ENCODE data around the gene ALMS1.
"Not testable (repeated sequence)": the region's sequence is repeated elsewhere in the genome, so short reads cannot be mapped to it uniquely, and the experiment has no call there.

Gene ALMS1

DNA sequence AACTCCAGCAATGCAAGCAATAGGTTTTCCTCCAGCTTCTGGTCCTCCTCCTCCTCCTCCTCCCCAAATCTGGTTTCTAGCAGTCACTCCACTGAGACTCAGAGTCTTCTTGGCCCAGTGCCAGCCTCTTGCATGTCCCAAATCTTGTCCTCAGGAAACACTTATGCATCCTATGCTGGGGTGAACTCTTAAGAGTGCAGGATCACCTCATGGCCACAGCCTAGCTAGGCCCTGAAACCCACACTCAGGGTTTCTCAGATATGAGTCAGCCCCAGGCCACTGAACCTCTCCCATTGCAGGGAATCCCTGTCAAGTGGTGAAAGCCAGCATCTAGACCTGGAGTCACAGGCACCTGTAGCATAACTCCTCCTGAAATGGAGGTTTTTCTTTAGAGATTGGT lies 238.4 kb downstream of the ALMS1 start:
- not testable (repeated sequence) for DNase-seq

DNA sequence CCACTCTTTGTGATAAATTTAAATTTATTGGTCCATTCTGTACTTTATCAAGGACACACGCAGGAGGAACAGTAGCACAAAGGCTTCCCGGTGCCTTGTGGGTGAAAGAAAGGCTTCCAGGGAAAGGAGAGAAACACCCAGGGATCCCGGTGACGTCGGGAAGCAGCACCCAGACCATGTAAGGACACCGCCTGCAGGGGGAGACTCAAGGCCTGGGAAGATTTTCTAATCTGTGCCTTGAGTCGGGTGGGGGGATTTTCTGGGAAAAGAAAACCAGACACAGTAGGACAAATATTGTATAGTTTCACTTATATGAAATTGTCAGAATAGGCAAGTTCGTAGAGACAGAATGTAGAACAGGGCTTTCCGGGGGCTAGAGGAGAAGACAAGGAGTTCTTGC lies 239.0 kb downstream of the ALMS1 start:
- not testable (repeated sequence) for DNase-seq

DNA sequence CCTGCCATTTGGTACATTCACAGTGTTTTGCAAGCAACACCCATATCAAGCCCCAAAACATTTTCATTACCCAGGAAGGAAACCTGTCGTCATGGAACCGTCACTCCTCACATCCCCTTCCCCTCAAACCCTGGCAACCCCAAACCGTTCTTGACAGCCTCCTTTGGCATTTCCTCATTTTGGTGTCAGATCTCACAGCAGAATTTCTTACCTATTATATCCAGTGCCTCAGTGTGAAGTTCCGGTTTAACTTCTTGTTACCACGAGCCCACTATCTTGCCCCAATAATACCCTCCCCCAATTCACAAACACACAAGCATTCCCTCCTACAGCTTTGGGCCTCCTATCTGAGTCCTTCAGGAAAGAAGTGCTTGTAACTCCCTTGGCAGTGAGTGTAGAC lies 240.6 kb downstream of the ALMS1 start:
- DNase-seq: not testable (repeated sequence)

DNA sequence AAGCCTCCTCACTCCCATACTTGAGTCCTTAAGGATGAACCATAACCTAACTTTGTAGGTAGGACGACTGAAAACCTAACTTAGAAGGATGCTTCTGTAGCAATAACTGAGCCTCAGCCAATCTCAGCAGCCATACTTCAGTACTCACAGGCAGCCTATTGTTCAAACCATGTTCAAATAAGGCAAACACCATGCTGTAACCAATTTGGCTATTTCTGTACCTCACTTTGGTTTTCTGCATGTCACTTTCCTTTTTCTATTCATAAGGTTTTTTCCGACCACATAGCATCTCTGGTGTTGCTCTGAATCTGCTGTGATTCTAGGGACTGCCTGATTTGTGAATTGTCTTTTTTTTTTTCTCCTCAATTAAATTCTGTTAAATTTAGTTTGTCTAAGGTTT lies 242.9 kb downstream of the ALMS1 start:
- not testable (repeated sequence) for DNase-seq

DNA sequence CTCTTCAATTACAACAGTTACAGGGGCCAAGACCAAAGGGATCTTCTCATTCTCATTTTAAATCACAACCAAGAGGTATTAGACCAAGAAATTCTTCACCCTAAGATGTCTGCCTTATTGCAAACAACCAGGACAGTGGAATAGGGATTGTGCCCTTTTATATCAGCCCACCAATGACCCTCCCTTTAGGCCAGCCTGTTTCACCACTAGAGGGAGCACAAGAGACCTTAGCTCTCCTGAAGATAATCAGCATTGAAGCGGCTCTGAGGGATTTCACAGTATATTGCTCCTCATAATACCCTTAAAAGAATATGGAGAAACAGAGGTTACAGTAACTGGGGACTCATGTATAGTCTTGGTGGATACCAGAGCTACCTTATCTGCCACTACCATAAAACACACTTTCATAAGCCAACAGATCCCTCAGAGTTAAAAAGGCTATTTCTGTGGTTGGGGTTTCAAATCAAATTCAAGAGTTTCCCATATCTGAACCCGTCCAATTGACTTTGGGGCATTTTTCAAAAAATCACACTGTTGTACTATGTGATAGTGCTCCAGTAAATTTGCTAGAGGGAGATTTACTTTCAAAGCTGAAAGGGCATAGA lies 245.1 kb downstream of the ALMS1 start:
- DNase-seq: not testable (repeated sequence)

DNA sequence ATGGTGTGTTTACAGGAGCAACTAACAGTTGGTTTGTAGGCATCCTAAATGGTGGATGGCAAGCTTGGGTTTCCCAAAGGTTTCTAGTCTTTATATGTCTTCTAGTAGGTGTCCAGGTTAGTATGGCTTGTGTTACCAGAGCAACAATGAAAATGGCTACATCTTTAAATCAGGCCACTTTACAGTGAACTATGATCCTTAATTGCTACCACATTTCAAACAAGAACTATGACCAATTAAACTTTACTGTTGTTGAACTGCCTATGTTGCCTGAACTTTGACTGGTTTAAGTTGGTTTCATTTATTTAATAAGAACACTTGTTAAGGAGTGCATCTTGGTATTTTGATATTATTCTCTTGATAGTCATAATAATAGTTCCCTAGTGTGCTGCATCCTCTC lies 251.3 kb downstream of the ALMS1 start:
- DNase-seq: not testable (repeated sequence)

DNA sequence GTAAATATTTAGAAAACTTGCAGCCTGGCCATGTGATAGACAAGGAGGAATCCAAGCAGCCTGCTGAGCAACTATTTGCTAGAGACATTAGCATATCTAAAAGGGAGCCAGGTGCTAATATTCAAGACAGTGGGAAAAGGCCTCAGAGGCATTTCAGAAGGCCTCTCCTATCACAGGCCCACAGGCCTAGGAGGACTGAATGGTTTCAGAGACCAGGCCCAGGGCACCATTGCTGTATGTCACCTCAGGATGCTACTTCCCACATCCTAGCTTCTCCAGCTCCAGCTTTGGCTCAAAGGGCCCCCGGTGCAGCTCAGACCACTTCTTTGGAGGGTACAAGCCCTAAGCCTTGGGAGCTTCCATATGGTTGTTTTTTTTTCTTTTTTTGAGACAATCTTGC lies 252.8 kb downstream of the ALMS1 start:
- DNase-seq: no peak

DNA sequence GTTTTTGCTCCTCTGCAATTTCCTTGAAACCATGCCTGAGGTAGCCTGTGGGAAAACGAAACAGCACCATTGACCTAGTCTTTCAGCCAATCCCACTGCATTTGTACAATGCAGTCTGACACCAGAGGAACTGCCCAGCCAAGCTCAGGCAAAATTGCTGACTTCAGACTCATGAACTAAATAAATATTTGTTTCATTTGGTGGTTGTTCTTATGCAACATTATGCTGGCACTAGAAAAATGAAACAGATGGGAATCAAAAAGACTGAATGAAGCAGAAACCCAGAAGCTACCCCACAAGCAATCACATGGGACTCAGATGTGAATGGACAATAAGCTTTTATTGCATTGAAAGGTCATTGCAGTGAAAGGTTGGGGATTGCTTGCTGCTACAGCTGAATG lies 254.9 kb downstream of the ALMS1 start:
- DNase-seq: no peak

DNA sequence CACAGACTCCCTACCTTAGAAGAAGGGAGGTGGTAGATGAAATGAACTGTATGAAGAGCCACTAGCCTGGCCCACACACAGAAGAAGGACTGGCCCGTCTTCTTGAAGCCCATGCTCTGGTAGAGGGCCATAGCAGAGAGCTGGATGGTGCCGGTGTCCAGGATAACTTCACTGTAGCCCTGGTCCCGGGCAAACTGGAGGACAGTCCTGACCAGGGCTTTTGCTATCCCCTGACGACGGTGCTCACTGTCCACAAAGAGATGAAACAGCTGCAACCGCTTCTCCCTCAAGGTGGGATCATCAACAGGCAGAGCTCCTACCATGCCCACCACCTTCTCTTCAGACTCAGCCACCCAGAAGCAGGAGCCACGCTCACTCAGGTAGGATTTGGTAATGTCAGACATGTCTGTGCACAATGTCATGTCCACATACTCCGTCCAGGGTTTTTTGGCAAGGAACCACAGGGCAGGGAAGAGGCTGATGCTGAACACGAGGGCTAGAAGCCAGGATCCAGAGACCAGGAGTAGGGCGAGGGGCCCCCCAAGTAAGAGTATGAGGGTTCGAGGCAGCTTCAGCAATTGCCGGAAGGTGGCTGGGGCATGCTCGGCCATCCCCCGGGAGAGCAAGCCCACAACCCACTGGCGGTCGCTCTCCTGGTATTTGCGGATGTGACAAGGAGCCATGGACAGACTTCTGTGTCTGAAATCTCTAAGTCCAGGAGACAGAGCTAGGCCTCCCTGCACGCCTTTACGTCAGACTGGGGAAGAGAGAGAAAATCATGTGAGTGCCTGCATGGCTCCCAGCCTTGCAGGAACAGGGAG lies 255.5 kb downstream of the ALMS1 start:
- no peak for DNase-seq

DNA sequence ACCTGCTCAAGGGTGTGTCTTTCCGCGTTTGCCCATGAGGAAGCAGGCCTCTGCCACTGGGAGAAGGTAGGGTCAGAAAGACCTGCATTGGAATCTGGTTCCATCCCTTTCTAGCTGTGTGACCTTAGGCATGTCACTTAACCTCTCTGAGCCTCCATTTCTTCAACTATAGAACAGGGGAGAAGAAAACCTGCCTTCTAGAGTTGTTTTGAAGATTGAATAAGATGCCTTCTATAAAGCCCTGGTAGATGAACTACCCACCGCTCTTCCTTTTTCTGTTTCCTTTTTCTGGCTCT lies 256.1 kb downstream of the ALMS1 start:
- DNase-seq: no peak

DNA sequence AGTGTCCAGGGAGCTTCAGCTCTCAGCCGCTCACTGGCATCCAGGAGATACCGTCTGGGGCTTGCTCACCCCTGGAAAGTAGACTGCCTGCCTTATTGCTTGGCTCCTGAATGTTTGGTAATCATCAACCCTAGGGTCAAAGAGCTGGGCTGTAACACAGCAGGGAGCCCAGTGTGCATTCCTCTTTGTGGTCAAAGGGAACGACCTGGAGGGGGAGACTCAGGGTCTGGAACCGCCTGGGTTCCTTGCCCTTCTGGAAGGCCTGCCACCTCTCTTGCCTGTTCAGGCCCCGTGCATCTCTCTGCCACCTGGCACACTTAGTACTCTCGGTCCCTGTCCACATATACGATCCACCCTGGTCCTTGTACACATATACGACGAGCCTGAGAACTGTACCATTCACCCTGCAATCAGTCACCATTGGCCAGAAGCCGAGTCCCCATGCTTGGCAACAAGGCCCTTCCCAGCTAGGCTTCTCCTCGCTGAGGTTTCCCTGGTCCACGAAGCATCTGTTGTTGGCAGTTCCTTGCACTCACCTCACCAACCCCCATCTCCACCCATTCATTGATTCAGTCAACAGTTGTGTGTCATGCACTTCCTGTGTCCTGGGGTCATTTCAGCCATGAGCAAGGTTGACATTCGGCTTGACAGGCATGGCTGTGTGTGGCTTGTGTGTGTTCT lies 256.8 kb downstream of the ALMS1 start, which contains the start of gene NAT8:
Gene NAT8 (minus strand): TSS at position 85 of the 681 bp plus-strand sequence. CDS start 794 bp downstream, outside the sequence.
- DNase-seq: no peak

DNA sequence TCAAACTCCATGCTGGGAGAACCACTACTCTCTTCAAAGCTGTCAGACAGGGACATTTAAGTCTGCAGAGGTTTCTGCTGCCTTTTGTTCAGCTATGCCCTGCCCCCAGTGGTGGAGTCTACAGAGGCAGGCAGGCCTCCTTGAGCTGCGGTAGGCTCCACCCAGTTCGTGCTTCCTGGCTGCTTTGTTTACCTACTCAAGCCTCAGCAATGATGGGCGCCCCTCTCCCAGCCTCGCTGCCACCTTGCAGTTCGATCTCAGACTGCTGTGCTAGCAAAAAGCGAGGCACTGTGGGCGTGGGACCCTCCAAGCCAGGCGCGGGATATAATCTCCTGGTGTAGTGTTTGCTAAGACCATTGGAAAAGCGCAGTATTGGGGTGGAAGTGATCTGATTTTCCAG lies 262.1 kb downstream of the ALMS1 start:
- not testable (repeated sequence) for DNase-seq

DNA sequence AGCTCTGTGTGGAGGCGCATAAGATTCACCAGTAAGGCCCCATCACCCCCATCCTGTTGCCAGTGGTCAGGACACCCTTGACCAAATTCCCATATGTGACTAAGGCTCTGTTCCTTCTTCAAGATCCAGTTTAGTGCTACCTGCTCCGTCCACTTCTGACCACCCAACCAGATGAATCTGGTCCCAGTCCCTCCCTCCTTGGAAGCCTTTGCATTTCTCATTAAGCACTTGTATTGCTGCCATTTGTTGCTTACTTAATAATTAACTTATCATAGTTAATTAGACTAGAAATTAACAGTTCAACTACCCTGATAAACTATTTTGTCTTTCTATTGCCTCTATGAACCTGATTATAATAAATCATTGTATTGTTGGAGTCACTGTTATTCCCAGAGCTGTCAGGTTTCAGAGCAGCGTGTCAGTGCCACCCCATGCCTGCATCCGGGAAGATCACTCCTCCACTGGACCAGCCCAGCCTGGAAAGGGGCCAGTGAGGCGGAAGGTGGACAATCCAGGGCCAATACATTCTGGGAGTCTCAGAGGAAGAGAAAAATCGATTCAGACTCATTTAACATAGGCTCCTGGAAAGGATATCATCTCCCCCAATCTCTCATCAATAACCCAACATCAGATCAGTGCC lies 266.1 kb downstream of the ALMS1 start:
- no peak for DNase-seq

DNA sequence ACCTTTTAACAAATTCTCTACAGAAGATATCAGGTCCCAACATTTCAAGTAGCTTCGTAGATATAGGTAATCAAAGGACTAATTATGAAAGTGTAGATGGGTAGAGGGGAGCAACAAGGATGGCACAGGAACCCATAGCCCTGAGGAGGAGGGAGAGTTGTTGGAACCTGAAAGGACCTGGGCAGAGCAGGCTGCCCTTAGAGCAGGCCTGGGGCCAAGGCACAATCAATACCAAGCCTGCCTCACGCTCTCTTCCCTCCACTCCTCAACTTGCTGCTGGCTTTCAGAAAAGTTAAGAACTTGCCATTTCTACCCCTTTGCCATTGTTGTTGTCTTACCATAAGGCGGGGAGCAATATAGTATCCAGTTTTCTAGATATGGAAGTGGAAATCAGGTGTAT lies 266.7 kb downstream of the ALMS1 start:
- DNase-seq: no peak

DNA sequence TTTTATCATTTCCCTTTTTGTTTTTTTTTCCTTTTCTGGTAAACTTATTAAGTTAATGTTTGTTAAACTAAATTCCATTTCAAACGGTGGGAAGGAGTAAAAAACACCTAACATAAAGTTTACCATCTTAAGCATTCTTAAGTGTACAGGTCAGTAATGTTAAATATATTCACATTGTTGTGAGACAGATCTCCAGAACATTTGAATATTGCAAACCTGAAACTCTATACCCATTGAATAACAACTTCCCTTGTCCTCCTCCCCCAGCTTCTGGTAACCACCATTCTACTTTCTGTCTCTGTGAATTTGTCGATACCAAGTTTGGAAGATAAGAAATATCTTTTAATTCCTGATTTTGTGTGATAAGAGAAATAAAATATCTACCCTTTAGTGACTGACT lies 268.5 kb downstream of the ALMS1 start:
- no peak for DNase-seq

All from stimulated activated CD4-positive, alpha-beta T cell treated with anti-CD3 and anti-CD28 coated beads, Interleukin-4, amount 100 ng/mL, for 24 hours (primary cell).